ENCODE results near the gene EVL. TPM values are rescaled to one million over a fixed set of nuclear protein-coding genes. Genes with fewer than 3 reads are reported as not detected.

The EVL gene
- total RNA-seq, 1 donor from 2014 or later: 6.1 TPM

GRCh38 chr14:100192672-100193416 lies 127.6 kb downstream of the EVL start:
- FAIRE-seq (no peak), DNase-seq (ENCODE audit: low read depth) (peak; percentile 91)
- TF ChIP-seq, protein P1, sequence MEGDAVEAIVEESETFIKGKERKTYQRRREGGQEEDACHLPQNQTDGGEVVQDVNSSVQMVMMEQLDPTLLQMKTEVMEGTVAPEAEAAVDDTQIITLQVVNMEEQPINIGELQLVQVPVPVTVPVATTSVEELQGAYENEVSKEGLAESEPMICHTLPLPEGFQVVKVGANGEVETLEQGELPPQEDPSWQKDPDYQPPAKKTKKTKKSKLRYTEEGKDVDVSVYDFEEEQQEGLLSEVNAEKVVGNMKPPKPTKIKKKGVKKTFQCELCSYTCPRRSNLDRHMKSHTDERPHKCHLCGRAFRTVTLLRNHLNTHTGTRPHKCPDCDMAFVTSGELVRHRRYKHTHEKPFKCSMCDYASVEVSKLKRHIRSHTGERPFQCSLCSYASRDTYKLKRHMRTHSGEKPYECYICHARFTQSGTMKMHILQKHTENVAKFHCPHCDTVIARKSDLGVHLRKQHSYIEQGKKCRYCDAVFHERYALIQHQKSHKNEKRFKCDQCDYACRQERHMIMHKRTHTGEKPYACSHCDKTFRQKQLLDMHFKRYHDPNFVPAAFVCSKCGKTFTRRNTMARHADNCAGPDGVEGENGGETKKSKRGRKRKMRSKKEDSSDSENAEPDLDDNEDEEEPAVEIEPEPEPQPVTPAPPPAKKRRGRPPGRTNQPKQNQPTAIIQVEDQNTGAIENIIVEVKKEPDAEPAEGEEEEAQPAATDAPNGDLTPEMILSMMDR (IDR thresholded peaks at IDR 0.05; ENCODE audit: insufficient read depth, low read length, severe bottlenecking): peak; percentile 75
- no peaks in the 10 kb centered on the region for H3K36me3 ChIP-seq (ENCODE audit: control insufficient read depth, insufficient read depth, low read length)
- H3K4me3 ChIP-seq (ENCODE audit: low read depth, low read length): peak overlapping the region; percentile 47
- H3K27me3 ChIP-seq (ENCODE audit: control insufficient read depth, insufficient read depth, low read length): no peaks in the 10 kb centered on the region

Other genes with a start within 250 kb of the EVL start
- gene DEGS2, start 94.2 kb downstream of the EVL start, total RNA-seq: 0.53 and 9.7 TPM in 2 replicates
- 44.8 and 50.5 TPM in 2 replicates for gene YY1, start 173.7 kb downstream of the EVL start, total RNA-seq
- gene SLC25A29, start 241.0 kb downstream of the EVL start, total RNA-seq: 16.1 and 17.3 TPM in 2 replicates